H1 (cell line): ENCODE results near the gene RPL7A. TPM values are rescaled to one million over a fixed set of nuclear protein-coding genes. Genes with fewer than 3 reads are reported as not detected.

ENCODE experiments used
- CTCF ChIA-PET: fragments of 300-600 bp; sonication (Branson Sonifier 250); formaldehyde crosslinking; loops from one replicate; lab custom pipeline; 2021; ENCODE audit not compliant: partially characterized antibody; lab: Charles Lee
- POLR2A ChIA-PET: fragments of 300-600 bp; sonication (Branson Sonifier 250); formaldehyde crosslinking; loops from one replicate; lab custom pipeline; 2021; ENCODE audit warnings: inconsistent platforms; ENCODE audit not compliant: partially characterized antibody; lab: Charles Lee
- DNase-seq, 2 experiments: peaks; one replicate each; pipeline versions ENCODE4 v3.0.0 to v3.0.0-alpha.2; 2010 to 2022; ENCODE audit warnings: low spot score in 2 of 2, low read depth in 1 of 2, mixed read lengths in 1 of 2
- FAIRE-seq: peaks from 2 replicates; lab custom pipeline; 2011; peaks lifted over from hg19 to GRCh38; lab: Jason Lieb, UNC
- H2AFZ ChIP-seq: 2 replicates; pipeline ENCODE4 v1.8.1; 2012; ENCODE audit warnings: low read length, inconsistent platforms
- H2AK5ac ChIP-seq: 2 replicates; pipeline ENCODE4 v1.6.1; 2013; ENCODE audit warnings: low read depth, low read length
- H2BK120ac ChIP-seq: replicated peaks from 2 replicates; pipeline ENCODE3; 2013; ENCODE audit warnings: low read depth, low read length, inconsistent platforms
- H2BK12ac ChIP-seq: 2 replicates; pipeline ENCODE4 v1.6.1; 2013; ENCODE audit warnings: low read depth, low read length
- H2BK15ac ChIP-seq: 2 replicates; pipeline ENCODE4 v1.6.1; 2013; ENCODE audit warnings: low read length
- H2BK20ac ChIP-seq: 2 replicates; pipeline ENCODE4 v1.6.1; 2013; ENCODE audit warnings: low read length
- H2BK5ac ChIP-seq: 2 replicates; pipeline ENCODE4 v1.6.1; 2013; ENCODE audit warnings: low read depth, low read length
- H3K14ac ChIP-seq: 2 replicates; pipeline ENCODE4 v1.6.1; 2013; ENCODE audit warnings: inconsistent platforms; ENCODE audit not compliant: insufficient read length
- H3K18ac ChIP-seq: 2 replicates; pipeline ENCODE4 v1.6.1; 2013; ENCODE audit warnings: low read length; ENCODE audit errors: extremely low read depth
- H3K23ac ChIP-seq: 2 replicates; pipeline ENCODE4 v1.6.1; 2013; ENCODE audit warnings: inconsistent platforms; ENCODE audit not compliant: insufficient read length
- H3K23me2 ChIP-seq: 2 replicates; pipeline ENCODE4 v1.6.1; 2013; ENCODE audit warnings: low read depth, low read length
- H3K27ac ChIP-seq: 2 replicates; pipeline ENCODE4 v1.6.1; 2011; ENCODE audit warnings: low read depth, low read length, inconsistent platforms
- H3K27me3 ChIP-seq, 4 experiments: replicated peaks in 1 of 4; 1 replicate in 1 of 4; 2 replicates in 3 of 4; pipeline versions ENCODE4 v1.6.1 to v1.8.1; 2011 to 2013; ENCODE audit warnings: low read length in 3 of 4, mild to moderate bottlenecking in 3 of 4, inconsistent platforms in 2 of 4, mixed read lengths in 2 of 4, moderate library complexity in 1 of 4; ENCODE audit not compliant: control insufficient read depth in 3 of 4, insufficient read depth in 3 of 4; ENCODE audit errors: extremely low read depth in 1 of 4
- H3K36me3 ChIP-seq, 4 experiments: 2 replicates each; pipeline versions ENCODE4 v1.6.1 to v1.8.1; 2011 to 2013; ENCODE audit warnings: mild to moderate bottlenecking in 4 of 4, low read length in 3 of 4, moderate library complexity in 2 of 4, control low read depth in 1 of 4, inconsistent platforms in 1 of 4; ENCODE audit not compliant: insufficient read depth in 4 of 4, control insufficient read depth in 2 of 4
- H3K4ac ChIP-seq: replicated peaks from 2 replicates; pipeline ENCODE3; 2013; ENCODE audit warnings: low read length, low read depth, mixed read lengths, inconsistent platforms; ENCODE audit not compliant: insufficient read length
- H3K4me1 ChIP-seq, 4 experiments: replicated peaks in 1 of 4; 1 replicate in 1 of 4; 2 replicates in 3 of 4; pipeline versions ENCODE4 v1.6.1 to v1.8.1; 2011 to 2013; ENCODE audit warnings: low read length in 3 of 4, inconsistent platforms in 2 of 4, mixed read lengths in 1 of 4; ENCODE audit not compliant: insufficient read depth in 4 of 4, control insufficient read depth in 3 of 4
- H3K4me2 ChIP-seq, 2 experiments: 2 replicates each; pipeline versions ENCODE4 v1.6.1 to v1.8.1; 2011 to 2013; ENCODE audit warnings: low read depth in 2 of 2, low read length in 2 of 2, control low read depth in 1 of 2, inconsistent platforms in 1 of 2, mild to moderate bottlenecking in 1 of 2; ENCODE audit not compliant: insufficient read depth in 1 of 2
- H3K4me3 ChIP-seq, 4 experiments: fragments of 200-600, 300-600 bp in 1 of 4; sonication (generic), shearing (Covaris generic), sonication (Bioruptor Twin) in 1 of 4; 2 replicates each; pipeline versions ENCODE4 v1.5.1 to v1.8.1; 2011 to 2016; ENCODE audit warnings: low read length in 4 of 4, low read depth in 3 of 4, control low read depth in 2 of 4, inconsistent platforms in 2 of 4, mild to moderate bottlenecking in 2 of 4, mixed read lengths in 1 of 4, moderate library complexity in 1 of 4; ENCODE audit not compliant: insufficient read depth in 2 of 4; ENCODE audit errors: extremely low read depth in 1 of 4
- H3K56ac ChIP-seq: replicated peaks from 2 replicates; pipeline ENCODE3; 2013; ENCODE audit warnings: low read depth, mild to moderate bottlenecking, mixed read lengths, low read length, inconsistent platforms; ENCODE audit not compliant: insufficient read length
- H3K79me1 ChIP-seq: 2 replicates; pipeline ENCODE4 v1.6.1; 2013; ENCODE audit warnings: low read depth, low read length, control low read depth
- H3K79me2 ChIP-seq, 2 experiments: 2 replicates each; pipeline versions ENCODE4 v1.6.1 to v1.8.1; 2012 to 2013; ENCODE audit warnings: low read length in 2 of 2, mild to moderate bottlenecking in 2 of 2, inconsistent platforms in 1 of 2; ENCODE audit not compliant: insufficient read depth in 2 of 2, control insufficient read depth in 1 of 2
- H3K9ac ChIP-seq, 4 experiments: replicated peaks in 1 of 4; 1 replicate in 1 of 4; 2 replicates in 3 of 4; pipeline versions ENCODE4 v1.6.1 to v1.8.1; 2011 to 2013; ENCODE audit warnings: low read depth in 3 of 4, low read length in 3 of 4, control low read depth in 2 of 4, mild to moderate bottlenecking in 2 of 4, moderate library complexity in 2 of 4, inconsistent platforms in 1 of 4; ENCODE audit errors: extremely low read depth in 1 of 4
- H3K9me3 ChIP-seq, 2 experiments: 2 replicates each; pipeline versions ENCODE4 v1.6.1 to v1.8.1; 2012 to 2013; ENCODE audit warnings: mild to moderate bottlenecking in 2 of 2, moderate library complexity in 2 of 2, control low read depth in 1 of 2, inconsistent platforms in 1 of 2, low read depth in 1 of 2, low read length in 1 of 2, mixed read lengths in 1 of 2; ENCODE audit not compliant: insufficient read depth in 2 of 2
- H4K20me1 ChIP-seq, 2 experiments: replicated peaks in 1 of 2; 2 replicates each; pipeline versions ENCODE3 to v1.8.1; 2011 to 2013; ENCODE audit warnings: inconsistent platforms in 2 of 2, low read length in 2 of 2, mild to moderate bottlenecking in 1 of 2; ENCODE audit not compliant: insufficient read depth in 2 of 2, control insufficient read depth in 1 of 2
- H4K5ac ChIP-seq: 2 replicates; pipeline ENCODE4 v1.6.1; 2013; ENCODE audit warnings: low read length, low read depth, mixed read lengths, inconsistent platforms; ENCODE audit not compliant: insufficient read length
- H4K8ac ChIP-seq: 2 replicates; pipeline ENCODE4 v1.8.0; 2013; ENCODE audit warnings: mild to moderate bottlenecking, moderate library complexity, low read length, inconsistent platforms; ENCODE audit not compliant: insufficient read depth; ENCODE audit errors: extremely low read depth
- H4K91ac ChIP-seq: replicated peaks from 2 replicates; pipeline ENCODE3; 2013; ENCODE audit warnings: low read length, mixed read lengths, inconsistent platforms; ENCODE audit not compliant: insufficient read length
- EGR1 ChIP-seq: IDR thresholded peaks from 2 replicates; pipeline ENCODE4 v1.6.1; 2011; ENCODE audit warnings: low read depth, low read length, borderline replicate concordance
- FOSL1 ChIP-seq: IDR thresholded peaks from 2 replicates; pipeline ENCODE4 v1.6.1; 2011; ENCODE audit warnings: mild to moderate bottlenecking, low read depth, low read length, moderate library complexity; ENCODE audit not compliant: insufficient read depth
- JUND ChIP-seq: IDR thresholded peaks from 2 replicates; pipeline ENCODE4 v1.6.1; 2011; ENCODE audit warnings: mild to moderate bottlenecking, improper control_type of control experiment, low read length
- MAFK ChIP-seq: IDR thresholded peaks from 2 replicates; pipeline ENCODE4 v1.6.1; 2012; ENCODE audit warnings: low read depth, mild to moderate bottlenecking, improper control_type of control experiment, low read length
- NANOG ChIP-seq: IDR thresholded peaks from 2 replicates; pipeline ENCODE4 v1.6.1; 2011; ENCODE audit warnings: low read length, low read depth, mild to moderate bottlenecking, inconsistent platforms; ENCODE audit not compliant: insufficient read depth, poor library complexity, severe bottlenecking
- NRF1 ChIP-seq: IDR thresholded peaks from 2 replicates; pipeline ENCODE4 v1.6.1; 2011; ENCODE audit warnings: mild to moderate bottlenecking, low read depth, low read length, improper control_type of control experiment
- POLR2A ChIP-seq, 2 experiments: IDR thresholded peaks; 1 replicate in 1 of 2; 2 replicates in 1 of 2; pipeline ENCODE4 v1.6.1; 2011; ENCODE audit warnings: low read depth in 2 of 2, low read length in 2 of 2, mild to moderate bottlenecking in 2 of 2; ENCODE audit errors: control extremely low read depth in 1 of 2
- RNF2 ChIP-seq: fragments of 200-900, 300-1000 bp; sonication (generic); IDR thresholded peaks from 2 replicates; pipeline ENCODE4 v1.7.1; 2016; ENCODE audit warnings: borderline replicate concordance, low read depth, mild to moderate bottlenecking, antibody characterized with exemption, low read length; ENCODE audit not compliant: poor library complexity, severe bottlenecking; ENCODE audit errors: missing control alignments
- SRF ChIP-seq: IDR thresholded peaks from 2 replicates; pipeline ENCODE4 v1.6.1; 2011; ENCODE audit warnings: mild to moderate bottlenecking, low read depth, low read length, moderate library complexity
- TAF1 ChIP-seq: IDR thresholded peaks from 2 replicates; pipeline ENCODE4 v1.6.1; 2011; ENCODE audit warnings: mild to moderate bottlenecking, low read depth, low read length
- WGBS, 2 experiments: shearing (Covaris generic) in 1 of 2; methylation state at CpG; one replicate each; pipeline versions ENCODE4 v1.1.6 to v1.1.7; 2013 to 2015; ENCODE audit warnings: low lambda C conversion rate in 2 of 2, mixed read lengths in 2 of 2, inconsistent platforms in 1 of 2, low coverage in 1 of 2, missing lambda C conversion rate in 1 of 2; ENCODE audit not compliant: insufficient replicate concordance in 2 of 2, insufficient coverage in 1 of 2, insufficient read length in 1 of 2; ENCODE audit errors: extremely low coverage in 1 of 2, missing lambda C conversion rate in 1 of 2; 5-methylcytosine and 5-hydroxymethylcytosine counted together
- polyA plus RNA-seq, 7 experiments: library from polyadenylated mRNA; depleted of rRNA in 3 of 7; stranded (reverse) in 5 of 7; unstranded in 2 of 7; fragments of >200 nt in 5 of 7; fragments of 200-250 nt in 2 of 7; gene quantifications; 1 replicate in 5 of 7; 2 replicates in 1 of 7; 4 replicates in 1 of 7; pipeline versions ENCODE4 v1.2.1 to v1.2.3, GENCODE V29; 2011 to 2013; ENCODE audit warnings: missing spikeins in 2 of 7, mixed read lengths in 2 of 7
- total RNA-seq: library from RNA; stranded (reverse); fragmentation: NEBNext Ultra II Directional; extraction: Animal tissue kit (Norgen Biotek cat#: 25700); gene quantifications from 2 replicates; pipeline ENCODE4 v1.2.1, GENCODE V29; 2021
- TF ChIP-seq, protein P1 (sequence below): IDR thresholded peaks from 2 replicates; pipeline ENCODE4 v1.6.1; 2011; ENCODE audit warnings: low read depth, mild to moderate bottlenecking, low read length; ENCODE audit not compliant: insufficient read depth

The RPL7A gene
- total and polyA plus RNA-seq, 2 of the 8 experiments (the other 6 are each of a cell fraction or from before 2014, with no cell fraction given) = 2,578 to 2,783 TPM

GRCh38 chr9:133303266-133304157 is 44.5 kb upstream of the RPL7A start:
- H3K4ac ChIP-seq = no peak overlapping the region
- no peak overlapping the region for H2AK5ac ChIP-seq
- no peaks in the 10 kb centered on the region for H3K79me1 ChIP-seq
- no peak overlapping the region for H3K56ac ChIP-seq
- no peak overlapping the region for H3K4me2 ChIP-seq
- no peaks in the 10 kb centered on the region for H3K23me2 ChIP-seq
- no peak overlapping the region for H4K8ac ChIP-seq
- H3K18ac ChIP-seq = no peak overlapping the region
- ChIA-PET POLR2A (interaction anchor here (1.4 kb wide), 1 partner anchor 44 kb away, joined by 4 read pairs; the partner anchor contains the start of genes MED22 and RPL7A), CTCF (interaction anchor here (0.6 to 1.5 kb wide), 5 partner anchors 17 to 964 kb away, joined by 3 to 12 read pairs (median 4); no protein-coding TSS in a partner anchor)
- H3K4me1 ChIP-seq = no peaks in the 10 kb centered on the region
- no peak overlapping the region for H3K27ac ChIP-seq
- no peak overlapping the region for H2BK12ac ChIP-seq
- H3K9me3 ChIP-seq = no peaks in the 10 kb centered on the region
- no peaks in the 10 kb centered on the region; a peak in 1 of 7 replicates for H3K27me3 ChIP-seq
- H2BK120ac ChIP-seq = no peak overlapping the region
- H3K14ac ChIP-seq = no peak overlapping the region
- H3K9ac ChIP-seq = no peak overlapping the region
- no peak overlapping the region for H2AFZ ChIP-seq
- H3K36me3 ChIP-seq = no peaks in the 10 kb centered on the region
- H2BK20ac ChIP-seq = no peak overlapping the region
- H2BK5ac ChIP-seq = no peak overlapping the region
- H2BK15ac ChIP-seq = no peak overlapping the region
- DNase-seq = no peak
- no peak overlapping the region for H4K91ac ChIP-seq
- H3K79me2 ChIP-seq = no peaks in the 10 kb centered on the region
- 80% methylated on average over 24 of the region's 26 CpGs; no CpG with 5 or more reads in 1 of the 2 experiments for WGBS, 2 experiments
- no peak overlapping the region for H3K4me3 ChIP-seq
- H3K23ac ChIP-seq = no peak overlapping the region
- H4K20me1 ChIP-seq = no peaks in the 10 kb centered on the region
- FAIRE-seq = no peak
- no peak overlapping the region for H4K5ac ChIP-seq
- TF ChIP-seq, protein P1, sequence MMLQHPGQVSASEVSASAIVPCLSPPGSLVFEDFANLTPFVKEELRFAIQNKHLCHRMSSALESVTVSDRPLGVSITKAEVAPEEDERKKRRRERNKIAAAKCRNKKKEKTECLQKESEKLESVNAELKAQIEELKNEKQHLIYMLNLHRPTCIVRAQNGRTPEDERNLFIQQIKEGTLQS = no peak
- TF ChIP-seq EGR1 (no peak), JUND (no peak), MAFK (no peak), RNF2 (no peak), POLR2A (IDR thresholded peaks at IDR 0.05; ENCODE audit: control extremely low read depth in 1 of 2, low read depth in 2 of 2, low read length in 2 of 2) (no peak), NRF1 (no peak), TAF1 (no peak), FOSL1 (no peak), SRF (no peak), NANOG (no peak)
